NCI-H345 treated with DMSO at 0.1 percent for 48 hours (cell line): ENCODE measurements around the gene GNAQ.
"Not testable (repeated sequence)": the region's sequence is repeated elsewhere in the genome, so short reads cannot be mapped to it uniquely, and the experiment has no call there.

ENCODE experiments used
- DNase-seq: peaks from one replicate; lab custom pipeline; 2025; ENCODE audit not compliant: unreplicated experiment; lab: John Stamatoyannopoulos, UW

Gene GNAQ

DNA sequence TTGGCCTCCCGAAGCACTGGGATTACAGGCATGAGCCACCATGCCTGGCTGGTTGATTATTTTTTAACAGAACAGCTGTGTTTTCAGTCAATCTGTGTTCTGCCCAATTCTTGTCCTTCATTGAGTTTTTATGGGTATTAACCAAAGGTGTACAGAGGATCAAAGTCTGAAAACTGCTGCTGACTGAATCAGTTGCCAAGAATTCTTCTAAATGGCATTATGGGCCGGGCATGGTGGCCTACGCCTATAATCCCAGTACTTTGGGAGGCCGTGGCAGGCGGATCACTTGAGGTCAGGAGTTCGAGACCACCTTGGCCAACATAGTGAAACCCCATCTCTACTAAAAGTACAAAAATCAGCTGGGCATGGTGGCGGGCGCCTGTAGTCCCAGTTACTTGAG is 150.0 kb downstream of the GNAQ start:
- not testable (repeated sequence) for DNase-seq

DNA sequence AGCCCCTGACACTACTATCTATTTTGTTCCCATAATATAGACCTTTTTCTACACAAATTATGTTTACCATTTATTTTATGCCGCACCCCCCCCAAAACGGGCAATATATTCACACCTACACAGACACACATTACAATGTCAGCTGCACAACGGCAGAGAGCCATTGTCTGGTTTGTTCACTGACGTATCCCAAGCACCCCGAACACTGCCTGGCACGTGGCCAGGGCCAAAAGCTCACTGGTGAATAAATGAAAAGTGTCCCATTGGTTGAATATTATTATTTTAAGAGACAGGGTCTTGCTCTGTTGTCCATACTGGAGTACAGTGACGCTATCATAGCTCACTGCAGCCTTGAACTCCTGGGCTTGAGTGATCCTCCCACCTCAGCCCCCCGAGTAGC is 150.5 kb downstream of the GNAQ start:
- no peak for DNase-seq

DNA sequence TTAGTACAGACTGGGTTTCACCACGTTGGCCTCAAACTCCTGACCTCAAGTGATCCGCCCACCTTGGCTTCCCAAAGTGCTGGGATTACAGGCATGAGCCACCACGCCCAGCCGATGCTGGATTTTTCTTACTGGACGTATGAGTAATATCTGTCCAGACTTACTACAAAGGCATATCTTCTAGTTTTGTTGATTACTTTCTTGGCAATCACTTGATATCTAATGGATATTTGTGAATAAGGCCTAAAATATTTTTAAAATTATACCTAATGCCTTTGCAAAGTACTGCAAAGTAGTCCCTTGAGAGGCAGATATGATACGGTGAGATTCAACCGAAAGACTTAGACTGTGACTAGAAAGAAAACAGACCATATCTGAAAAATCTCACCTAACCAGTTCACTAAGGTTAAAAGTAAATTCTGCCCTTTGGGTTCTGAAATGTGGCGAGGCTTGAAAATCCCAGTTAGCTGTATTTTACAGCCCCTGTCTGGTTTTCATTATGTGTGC is 152.1 kb downstream of the GNAQ start:
- no peak for DNase-seq

DNA sequence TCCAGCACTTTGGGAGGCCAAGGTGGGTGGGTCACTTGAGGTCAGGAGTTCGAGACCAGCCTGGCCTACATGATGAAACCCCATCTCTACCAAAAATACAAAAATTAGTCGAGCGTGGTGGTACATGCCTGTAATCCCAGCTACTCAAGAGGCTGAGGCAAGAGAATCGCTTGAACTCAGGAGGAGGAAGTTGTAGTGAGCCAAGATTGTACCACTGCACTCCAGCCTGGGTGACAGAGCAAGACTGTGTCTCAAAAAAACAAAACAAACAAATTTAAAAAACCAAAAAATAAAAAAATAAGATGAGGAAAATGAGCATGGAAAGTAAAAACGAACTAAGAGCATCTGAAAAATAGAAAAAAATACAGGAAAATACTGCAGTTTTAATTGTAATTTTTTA is 152.8 kb downstream of the GNAQ start:
- not testable (repeated sequence) for DNase-seq

DNA sequence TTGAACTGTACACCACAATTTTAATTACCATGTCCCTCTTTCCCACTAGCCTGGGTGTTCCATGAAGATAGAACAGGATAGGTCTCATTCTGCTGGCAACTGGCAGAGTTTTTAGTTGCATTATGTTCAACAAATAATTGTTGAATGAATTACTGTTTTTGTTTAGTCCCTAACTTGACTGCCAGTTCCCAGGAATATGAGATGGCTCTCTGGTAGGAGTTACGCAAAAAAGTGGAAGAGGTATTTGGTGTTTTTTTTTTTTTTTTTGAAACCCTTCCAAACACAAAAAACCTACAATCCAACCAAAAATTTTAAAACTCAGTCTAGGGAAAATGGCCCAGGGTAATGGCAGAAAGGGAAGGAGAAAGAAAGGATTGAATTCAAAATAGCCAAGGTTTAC is 153.6 kb downstream of the GNAQ start:
- no peak for DNase-seq

DNA sequence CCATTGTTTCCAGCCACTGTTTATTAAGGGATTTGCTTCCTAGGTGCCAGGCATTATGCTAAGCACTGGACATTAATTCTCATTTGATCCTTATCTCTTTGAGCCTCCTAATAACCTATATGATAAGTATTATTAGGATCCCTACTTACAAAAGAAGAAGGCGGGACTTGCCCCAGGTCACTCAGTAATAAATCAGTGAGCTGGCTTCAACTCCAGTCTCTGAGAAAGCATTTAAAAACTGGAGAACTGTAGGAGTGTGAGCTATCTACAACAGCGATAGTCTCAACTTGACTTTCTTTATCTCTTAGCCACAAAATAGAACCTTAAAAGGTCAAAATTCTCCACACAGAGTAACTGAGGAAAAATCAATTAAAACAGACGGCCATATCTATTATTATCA is 155.0 kb downstream of the GNAQ start:
- DNase-seq, result no peak

DNA sequence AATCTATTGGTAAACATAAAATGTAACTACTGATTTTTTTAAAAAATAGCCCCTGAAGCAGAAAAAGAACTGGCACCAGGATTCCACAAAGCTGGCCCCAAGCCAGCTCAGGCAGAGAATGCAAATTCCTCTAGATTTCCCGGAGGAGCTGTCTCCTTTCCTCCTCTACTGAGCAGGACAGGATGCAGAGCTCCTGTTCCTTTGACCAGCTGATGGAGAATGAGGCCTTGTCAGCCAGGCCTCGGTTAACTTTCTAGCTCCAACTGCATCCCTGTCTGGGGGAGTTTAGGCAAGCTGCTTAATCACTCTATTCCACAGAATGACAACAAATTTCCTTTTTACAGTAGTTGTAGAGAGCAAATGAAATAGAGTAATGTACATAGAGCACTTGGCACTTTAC is 155.5 kb downstream of the GNAQ start:
- no peak for DNase-seq

DNA sequence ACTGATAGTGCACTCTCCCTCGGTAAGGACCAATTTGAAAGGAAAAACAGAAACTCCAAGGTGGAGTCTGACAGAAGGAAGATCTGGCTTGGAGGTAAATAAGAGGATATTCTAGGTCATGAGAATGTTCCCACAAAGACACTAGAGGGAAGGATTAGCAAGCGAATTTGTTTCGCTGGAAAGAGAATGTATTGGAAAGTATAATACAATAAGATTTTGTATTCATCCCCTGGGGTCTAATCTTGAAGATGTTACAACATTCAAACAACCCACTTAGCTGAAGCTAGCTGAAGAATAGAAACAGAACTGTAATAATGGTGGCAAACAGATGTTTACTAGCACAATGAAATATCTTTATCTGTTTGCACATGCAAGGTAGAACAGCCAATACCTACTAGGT is 158.7 kb downstream of the GNAQ start:
- no peak for DNase-seq

DNA sequence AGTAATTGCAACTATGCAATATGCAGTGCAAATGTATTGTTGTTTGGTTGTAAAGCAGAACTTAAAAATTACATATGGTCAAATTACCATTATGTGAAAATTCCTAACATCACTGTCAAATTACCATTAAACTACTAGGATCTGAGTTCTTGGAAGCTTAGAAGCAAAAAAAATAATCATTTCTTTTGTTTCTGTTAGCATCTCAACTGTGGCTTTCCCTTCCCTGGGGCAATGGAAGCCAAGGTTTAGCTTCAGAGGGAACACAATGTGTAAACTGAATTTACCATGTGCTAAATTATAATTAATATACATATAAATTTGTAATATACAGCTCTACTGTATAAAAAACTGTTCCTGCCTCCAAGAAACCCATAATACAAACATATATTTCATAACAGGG is 159.4 kb downstream of the GNAQ start:
- no peak for DNase-seq

DNA sequence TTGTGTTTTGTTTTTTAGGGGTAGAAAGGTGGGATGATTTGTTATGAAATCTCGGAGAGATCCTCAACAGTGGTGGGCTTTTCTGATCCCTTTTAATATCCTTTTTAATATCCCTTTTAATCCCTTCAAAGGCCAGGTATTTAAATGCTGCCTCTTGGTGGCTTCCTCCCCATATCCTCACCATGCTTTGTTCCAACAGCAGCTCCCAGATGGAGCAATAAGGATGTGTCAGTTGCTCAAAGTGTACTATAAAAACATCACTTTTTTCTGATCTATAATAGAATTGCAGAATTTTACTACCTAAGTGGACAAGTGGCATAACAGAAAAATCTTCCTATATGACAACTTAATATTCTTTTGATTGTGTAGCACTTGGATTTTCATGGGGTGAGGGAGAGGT is 160.1 kb downstream of the GNAQ start:
- DNase-seq, result no peak

DNA sequence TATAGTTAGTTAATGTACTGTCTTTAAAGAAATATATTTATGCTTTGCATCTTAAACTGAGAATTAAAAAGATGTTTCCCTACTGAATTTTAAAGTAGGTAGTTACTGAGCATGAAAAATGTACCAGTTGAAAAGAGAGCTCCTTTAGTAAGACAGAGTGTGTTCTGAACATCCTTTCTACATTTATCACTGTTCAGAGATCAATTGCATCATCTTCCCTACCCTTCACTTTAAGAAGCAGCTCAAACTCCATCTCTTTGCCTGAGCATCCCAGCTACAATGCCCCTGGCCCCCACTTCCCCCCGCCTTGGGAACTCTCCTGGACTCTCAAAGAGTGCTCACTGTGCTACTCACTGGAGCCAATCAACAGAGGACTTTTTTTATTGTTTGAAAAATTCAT is 164.7 kb downstream of the GNAQ start:
- no peak for DNase-seq

DNA sequence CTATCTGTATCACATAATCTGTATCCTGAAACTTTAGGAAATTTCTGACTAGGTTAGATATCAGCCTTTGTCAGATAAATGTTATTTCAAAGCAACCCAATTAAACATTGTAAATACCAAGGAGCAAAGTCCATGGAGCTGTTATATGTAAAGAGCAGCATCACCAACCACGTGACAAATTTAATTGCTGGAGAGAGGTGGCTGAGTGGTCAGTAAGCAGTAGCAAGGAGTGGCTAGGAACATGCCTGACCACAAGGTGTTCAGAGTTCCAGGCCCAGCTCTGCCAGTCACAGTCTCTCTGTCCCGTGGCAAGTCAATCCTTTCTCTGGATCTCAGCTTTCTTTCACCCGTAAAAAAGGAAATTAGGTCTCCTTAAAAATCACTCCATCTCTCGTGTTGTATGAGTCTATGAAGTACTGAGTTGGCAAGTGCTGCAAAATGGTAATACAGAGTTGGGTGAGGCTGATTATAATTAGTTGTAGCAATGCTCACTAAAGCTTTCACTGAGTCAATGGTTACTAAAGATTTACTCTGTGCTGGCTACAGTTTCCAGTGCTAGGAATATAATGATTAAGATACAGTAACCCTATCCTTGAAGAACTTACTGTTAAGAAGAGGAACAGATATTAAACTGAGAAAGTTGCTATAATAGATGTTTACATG is 166.1 kb downstream of the GNAQ start:
- DNase-seq, result no peak

DNA sequence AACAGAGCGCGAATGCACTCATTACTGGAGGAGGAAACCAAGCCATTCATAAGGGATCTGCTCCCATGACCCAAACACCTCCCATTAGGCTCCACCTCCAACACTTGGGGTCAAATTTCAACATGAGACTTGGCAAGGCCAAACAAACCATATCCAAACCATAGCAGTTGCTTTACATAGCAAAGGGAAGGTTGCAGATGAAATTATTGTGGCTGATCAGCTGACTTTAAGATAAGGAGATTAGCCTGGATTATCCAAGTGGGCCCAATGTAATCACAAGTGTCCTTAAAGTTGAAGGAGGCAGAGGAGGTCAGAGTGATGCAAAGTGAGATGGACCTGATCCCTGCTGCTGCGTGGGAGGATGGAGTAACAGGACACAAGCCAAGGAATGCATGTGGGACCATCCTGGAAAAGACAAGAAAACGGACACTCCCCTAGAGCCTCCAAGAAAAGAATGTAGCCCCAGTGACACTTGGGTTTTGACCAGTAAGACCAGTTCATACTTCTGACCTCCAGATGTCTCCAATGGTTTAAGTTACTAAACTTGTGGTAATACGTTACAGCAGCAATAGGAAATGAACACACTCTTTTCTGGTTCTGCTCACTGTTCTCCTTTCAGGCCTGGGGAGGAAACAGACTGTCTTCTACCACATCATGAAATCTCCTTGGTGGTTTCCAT is 167.3 kb downstream of the GNAQ start:
- no peak for DNase-seq

DNA sequence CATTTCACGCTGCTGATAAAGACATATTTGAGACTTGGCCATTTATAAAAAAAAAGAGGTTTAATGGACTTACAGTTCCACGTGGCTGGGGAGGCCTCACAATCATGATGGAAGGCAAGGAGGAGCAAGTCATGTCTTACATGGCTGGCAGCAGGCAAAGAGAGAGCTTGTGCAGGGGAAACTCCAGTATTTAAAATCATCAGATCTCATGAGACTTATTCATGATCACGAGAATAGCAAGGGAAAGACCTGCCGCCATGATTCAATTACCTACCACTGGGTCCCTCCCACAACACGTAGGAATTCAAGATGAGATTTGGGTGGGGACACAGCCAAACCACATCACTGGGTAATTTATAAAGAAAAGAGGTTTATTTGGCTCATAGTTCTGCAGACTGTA is 168.0 kb downstream of the GNAQ start:
- DNase-seq, result not testable (repeated sequence)

DNA sequence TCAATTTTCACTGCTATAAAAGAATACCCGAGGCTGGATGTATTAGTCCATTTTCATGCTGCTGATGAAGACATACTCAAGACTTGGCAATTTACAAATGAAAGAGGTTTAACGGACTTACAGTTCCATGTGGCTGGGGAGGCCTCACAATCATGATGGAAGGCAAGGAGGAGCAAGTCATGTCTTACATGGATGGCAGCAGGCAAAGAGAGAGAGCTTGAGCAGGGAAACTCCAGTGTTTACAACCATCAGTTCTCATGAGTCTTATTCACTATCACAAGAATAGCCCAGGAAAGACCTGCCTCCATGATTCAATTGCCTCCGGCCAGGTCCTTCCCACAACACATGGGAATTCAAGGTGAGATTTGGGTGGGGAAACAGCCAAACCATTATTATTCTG is 170.7 kb downstream of the GNAQ start:
- not testable (repeated sequence) for DNase-seq

DNA sequence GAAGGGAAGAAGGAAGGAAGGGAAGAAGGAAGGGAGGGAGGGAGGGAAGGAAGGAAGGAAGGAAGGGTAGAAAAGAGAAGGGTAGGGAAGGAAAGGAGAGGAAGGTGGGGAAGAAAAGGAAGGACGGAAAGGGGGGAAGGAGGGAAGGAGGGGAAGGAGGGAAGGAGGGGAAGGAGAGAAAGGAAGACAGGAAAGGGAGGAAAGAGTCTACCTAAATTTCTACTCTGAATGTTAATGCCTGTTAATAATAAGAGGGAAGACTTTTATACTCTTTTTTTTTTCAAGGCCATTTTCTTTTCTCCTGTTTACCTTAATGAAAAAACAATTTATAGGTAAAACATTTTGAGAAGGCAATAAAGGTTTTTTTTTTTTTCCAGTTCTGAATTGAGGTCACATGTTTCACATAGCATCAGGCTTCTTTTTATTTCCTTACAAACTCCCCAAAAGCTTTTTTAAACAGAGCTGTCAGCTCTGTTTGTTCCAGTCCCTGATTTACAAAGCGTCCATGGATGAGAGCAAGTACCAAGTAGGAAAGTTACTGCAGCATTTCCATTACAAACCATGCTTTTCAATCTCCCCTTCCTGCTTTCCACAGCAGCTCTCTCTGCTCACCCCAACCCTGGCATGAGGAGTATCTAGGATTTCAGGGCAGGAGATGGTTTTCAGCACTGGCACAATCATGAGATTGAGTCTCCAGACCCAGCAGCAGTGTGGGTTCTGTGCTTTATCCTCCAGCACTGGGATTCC is 173.9 kb downstream of the GNAQ start:
- DNase-seq, result no peak

DNA sequence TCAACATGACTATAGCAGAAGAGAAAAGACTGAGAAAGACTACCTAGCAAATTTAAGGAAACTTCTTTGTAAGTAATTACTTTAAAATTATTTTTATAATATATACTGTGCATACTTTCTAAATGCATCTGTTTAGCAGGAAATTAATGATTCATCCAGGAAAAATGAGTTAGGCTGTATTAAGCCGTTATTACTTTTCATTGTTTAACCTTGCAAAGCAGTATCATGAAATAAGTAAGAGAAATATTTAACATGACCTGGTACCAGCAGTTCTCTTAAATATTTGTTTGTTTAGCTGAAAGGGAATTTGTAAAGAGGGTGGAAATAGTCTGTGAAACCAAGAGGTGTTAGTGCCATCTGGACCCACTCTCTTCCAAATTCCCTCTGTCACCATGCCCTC is 175.0 kb downstream of the GNAQ start:
- DNase-seq, result no peak

DNA sequence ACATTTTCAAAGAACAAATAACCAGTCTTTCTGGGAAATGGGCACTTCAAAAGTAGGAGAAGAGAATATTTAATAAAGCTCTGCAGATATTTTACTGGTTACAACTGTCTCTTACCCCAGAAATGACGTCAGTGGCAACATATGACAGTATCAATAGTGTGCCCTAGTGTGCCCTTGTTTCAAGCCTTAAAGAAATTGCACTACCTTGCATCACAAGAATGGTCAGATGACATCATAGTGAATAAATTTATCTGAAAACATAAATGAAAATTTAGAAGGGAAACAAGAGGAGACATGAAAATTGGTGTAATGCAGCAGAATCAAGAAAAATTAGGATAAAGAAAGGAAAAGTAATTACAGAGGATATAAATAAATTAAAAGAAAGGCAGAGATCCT is 176.7 kb downstream of the GNAQ start:
- no peak for DNase-seq

DNA sequence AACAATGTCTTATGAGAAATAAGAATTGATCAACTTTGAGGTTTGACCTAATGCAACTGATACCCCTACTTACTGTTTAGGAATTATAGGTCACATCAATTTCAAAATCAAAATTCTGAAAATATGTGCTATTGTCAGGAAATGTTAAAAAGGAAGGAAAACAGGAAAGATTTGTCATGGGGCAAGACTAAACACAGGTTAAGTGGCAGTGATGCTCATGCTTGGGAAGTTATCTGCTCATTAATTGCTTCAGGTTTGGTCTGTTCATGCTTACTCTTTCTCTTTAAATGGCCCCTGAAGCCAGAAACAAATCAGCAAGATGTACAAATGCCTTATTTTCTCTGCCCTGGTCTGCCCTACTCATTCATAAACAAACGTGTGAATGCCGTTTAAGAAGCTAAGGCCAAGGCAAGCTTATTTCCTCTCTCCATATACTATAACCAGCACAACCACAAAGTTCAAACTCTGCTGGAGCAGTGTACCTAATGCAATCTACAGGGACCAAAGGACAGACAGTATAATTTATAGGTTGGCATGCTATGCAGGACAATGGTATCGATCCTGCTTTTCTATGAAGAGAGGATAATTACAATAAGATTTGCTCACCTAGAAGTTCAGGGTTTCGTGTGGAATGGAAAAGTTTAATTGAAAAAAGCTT is 177.2 kb downstream of the GNAQ start:
- no peak for DNase-seq

DNA sequence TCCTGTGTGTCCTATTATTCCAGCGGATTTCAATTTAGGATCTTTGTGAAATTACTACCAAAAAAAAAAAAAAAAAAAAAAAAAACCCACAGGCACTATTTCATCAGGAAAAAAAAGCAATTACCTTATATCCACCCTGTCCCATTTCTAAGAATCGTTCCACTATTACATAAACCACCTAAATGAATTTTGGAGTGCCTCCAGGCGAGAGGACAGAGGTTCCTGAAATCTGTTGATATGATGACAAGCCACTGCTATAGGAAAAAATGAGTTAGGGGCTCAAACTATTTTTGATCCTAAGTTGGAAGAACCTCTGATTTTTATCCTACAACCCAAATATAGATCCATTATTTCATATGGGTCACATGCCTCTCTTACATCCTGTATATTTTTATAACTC is 177.9 kb downstream of the GNAQ start:
- DNase-seq, result no peak

DNA sequence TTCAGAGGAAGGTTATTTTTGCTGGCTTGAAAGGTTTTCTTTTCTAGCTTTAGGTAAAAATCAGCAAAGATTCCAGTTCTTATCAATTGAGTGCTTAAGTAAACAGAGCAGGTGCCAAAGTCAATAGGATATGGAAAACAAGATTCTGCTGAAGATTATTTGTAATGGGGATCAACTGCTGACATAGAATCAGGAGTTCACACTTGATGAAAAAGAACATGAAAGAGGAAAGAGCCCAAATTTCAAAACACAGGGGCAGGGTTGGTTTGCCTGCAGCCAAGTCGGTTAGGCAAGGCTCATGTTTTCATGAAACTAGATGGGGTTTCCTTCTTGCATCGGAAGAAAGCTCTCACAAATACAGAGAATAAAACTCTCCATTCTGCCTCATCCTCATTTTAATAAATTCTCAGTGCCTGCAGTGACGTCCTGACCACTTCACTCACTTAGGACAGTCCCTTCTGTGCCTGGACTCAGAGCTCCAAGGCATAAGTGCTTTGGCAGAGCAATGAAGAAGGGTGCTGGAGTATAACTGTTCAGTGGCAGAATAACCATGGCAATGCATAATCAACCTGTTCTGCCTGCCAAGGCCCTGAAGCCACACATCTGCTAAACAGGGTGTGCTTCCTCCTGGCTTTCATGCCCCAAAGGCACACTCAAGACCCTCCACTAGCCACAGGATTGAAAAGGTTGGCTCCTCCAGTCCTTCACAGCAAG is 179.6 kb downstream of the GNAQ start:
- DNase-seq, result no peak
